Stimulated activated CD4-positive, alpha-beta T cell treated with anti-CD3 and anti-CD28 coated beads, TNF-alpha, amount 100 ng/mL, for 48 hours (primary cell): Measurements from ENCODE around the gene ZNF724.
"Not testable (repeated sequence)": the region's sequence is repeated elsewhere in the genome, so short reads cannot be mapped to it uniquely, and the experiment has no call there.

Source experiments
- DNase-seq, 3 donors: peaks; one replicate each; pipeline ENCODE4 v3.0.0-alpha.2; 2020; ENCODE audit warnings: low read depth in 3 of 3

Gene ZNF724

GRCh38 chr19:23249911-23250649, at the start of gene ZNF724:
Gene ZNF724, minus strand, starts transcription at chr19:23250394. Its CDS starts 152 bp downstream, at chr19:23250242.
- peak; percentile 75 to 88 (median 76) for DNase-seq

- no peak for DNase-seq
Measured at GRCh38 chr19:23294141-23294540, 43.9 kb upstream of the ZNF724 start.

- not testable (repeated sequence) for DNase-seq
Measured at GRCh38 chr19:23289966-23290365, 39.8 kb upstream of the ZNF724 start.

DNA sequence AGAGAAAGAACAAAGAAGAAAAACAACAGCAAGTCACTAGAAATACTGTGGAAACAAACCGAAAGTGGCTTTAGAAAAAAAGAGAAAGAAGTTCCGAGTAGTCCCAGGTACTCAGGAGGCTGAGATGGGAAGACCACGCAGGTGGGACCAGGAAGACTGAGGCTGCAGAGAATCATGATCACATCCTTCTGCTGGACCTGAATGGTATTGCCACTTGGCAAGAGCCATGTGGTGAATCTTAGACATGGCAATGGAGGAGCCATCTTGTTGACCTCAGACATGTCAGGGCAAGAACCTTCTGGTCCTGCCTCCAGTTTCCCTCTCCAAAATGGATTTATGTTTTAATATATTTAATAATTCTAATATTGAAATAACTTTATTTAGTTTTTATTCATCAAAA, 37.4 kb upstream of the ZNF724 start:
- no peak for DNase-seq

DNA sequence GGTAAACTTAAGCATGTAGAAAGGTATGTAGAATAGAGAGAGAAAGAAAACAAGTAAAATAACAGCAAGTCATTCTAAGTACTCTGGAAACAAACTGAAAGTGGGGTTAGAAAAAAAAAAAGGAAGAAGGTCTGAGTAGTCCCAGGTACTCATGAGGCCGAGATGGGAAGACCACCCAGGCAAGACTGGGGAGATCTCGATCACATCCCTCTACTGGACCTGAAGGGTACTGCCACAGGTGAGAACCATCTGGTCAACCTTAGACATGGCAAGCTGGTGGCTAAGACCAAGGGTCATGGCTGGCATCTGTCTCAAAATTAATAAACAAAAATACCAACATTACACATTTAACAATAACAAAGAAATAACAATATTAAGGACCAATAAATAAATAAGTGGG, 36.3 kb upstream of the ZNF724 start:
- no peak for DNase-seq

DNA sequence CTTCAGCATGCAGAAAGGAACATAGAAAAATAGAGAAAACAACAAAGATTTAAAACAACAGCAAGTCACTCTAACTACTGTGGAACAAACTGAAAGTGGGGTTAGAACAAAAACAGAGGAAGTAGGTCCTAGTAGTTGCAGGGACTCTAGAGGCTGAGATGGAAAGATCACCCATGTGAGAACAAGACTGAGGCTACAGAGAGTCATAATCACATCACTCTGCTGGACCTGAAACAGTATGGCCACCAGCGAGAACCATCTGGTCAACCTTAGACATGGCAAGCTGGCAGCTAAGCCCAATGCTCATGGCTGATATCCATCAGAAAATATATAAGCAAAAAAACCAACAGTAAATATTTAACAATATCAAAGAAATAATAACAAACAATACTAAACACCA, 35.8 kb upstream of the ZNF724 start:
- DNase-seq = no peak

DNA sequence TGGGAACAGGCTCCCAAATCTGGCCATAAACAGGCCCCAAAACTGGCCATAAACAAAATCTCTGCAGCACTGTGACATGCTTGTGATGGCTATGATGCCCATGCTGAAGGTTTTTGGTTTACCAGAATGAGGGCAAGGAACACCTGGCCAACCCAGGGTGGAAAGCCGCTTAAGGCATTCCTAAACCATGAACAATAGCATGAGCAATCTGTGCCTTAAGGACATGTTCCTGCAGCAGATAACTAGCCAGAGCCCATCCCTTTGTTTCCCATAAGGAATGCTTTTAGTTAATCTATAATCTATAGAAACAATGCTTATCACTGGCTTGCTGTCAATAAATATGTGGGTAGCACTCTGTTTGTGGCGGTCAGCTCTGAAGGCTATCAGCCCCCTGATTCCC, 35.1 kb upstream of the ZNF724 start:
- DNase-seq = not testable (repeated sequence)

GRCh38 chr19:23283925-23284324, 33.7 kb upstream of the ZNF724 start:
- DNase-seq = peak; percentile 26 to 48 (median 30)

DNA sequence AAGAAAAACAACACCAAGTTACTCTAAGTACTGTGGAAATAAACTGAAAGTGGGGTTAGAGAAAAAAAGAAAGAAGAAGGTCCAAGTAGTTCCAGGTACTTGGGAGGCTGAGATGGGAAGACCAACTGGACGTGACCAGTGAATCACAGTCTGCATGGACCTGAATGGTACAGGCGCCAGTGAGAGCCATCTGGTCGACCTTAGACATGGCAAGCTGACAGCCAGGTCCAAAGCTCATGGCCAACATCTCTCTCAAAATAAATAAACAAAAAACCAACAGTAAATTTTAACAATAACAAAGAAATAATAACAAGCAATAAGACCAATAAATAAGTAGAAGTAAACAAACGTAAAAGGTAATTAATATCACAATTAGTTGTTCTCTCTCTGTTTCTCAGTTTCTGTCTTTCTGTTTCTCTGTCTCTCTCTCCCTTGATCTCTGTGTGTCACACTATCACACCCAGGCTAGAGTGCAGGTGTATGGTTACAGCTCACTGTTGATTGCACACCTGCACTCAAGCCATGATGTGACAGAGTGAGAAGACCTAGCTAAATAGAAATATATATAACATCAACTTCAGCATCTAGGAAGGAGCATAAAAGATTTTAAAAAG, 31.6 kb upstream of the ZNF724 start:
- DNase-seq = no peak

- DNase-seq = not testable (repeated sequence)
Measured at GRCh38 chr19:23278118-23278517, 27.9 kb upstream of the ZNF724 start.

DNA sequence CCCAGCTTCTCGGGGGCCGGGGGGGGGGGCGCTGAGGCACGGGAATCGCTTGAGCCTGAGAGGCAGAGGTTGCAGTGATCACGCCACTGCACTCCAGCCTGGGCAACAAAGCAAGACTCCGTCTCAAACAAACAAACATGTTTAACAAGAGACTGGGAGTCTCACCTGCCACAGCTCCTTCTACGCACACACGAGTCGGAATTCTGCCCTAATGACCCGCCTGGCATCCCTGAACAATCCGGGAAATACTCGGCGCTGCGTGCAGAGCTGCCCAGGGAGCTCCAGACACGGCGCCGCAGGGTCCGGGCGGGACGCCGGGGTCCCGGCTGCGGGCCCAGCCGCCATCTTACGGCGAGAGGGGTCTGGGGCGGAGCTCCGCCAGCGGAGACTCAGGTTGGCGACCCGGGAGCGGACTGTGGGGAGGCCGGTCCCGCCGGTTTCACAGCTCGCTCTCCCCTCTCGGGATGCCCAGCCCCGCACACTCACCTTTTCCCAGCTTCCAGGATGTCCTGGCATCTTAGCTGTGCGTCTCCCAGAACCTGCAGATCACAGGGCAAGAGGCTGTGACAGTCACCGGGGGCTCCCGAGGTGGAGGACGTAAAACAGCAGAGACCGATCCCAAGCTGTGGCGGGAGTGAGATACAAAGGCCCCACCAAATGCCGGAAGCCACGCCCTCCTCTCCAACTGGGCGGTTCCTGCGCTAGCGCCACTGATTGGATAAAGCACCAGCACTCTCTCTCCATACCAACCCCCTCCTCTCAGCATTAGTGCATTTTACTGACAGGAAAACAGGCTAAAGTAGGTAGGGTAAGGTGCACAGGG, 23.6 kb upstream of the ZNF724 start:
- DNase-seq = peak; percentile 82 to 90 (median 83)

DNA sequence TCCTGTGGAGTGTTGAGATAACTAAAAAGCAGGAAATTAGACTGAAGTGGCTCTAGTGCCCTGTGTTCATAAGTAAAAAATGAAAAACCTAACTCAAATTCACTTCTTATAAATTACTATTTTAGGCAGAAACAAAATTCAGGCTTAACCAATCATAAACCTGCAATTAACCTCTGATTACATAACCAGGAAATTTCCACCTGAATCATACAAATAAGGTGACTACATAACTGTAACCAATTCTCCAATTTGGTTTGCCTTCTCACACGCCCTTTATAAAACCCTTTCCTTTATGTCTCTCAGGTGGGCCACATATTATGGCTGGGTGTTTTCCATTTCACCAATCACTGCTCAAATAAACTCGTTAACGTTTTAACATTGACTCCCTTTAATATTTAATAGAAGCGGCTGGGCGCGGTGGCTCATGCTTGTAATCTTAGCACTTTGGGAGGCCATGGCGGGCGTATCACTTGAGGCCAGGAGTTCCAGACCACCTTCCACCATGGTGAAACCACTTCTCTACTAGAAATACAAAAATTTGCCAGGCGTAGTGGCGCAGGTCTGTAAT, 22.9 kb upstream of the ZNF724 start:
- DNase-seq = no peak

- peak in 1 of 3 donors; percentile 14 for DNase-seq
Measured at GRCh38 chr19:23263870-23264590, 13.8 kb upstream of the ZNF724 start.

- DNase-seq = no peak
Measured at GRCh38 chr19:23263396-23263795, 13.2 kb upstream of the ZNF724 start.

- DNase-seq = no peak
Measured at GRCh38 chr19:23262920-23263319, 12.7 kb upstream of the ZNF724 start.

- DNase-seq = no peak
Measured at GRCh38 chr19:23261496-23262020, 11.4 kb upstream of the ZNF724 start.

DNA sequence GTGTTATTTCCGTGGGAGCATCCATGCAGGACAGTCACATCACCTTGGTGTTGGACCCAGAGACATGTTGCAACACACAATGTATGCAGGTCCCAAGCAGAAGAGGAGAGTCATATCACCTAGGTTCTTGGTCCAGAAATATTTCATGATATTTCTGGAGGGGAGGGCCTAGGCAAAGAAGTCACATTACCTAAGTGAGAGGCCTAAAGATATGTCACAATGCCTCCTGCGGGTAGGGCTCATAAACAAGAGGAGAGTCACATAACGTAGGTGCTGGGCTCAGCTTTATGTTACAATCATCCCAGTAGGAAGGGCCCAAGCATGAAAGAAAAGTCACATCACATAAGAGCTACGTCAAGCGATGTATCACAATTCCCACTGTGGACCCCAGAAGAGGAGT, 10.8 kb upstream of the ZNF724 start:
- no peak for DNase-seq

- DNase-seq = no peak
Measured at GRCh38 chr19:23259961-23260360, 9.8 kb upstream of the ZNF724 start.

DNA sequence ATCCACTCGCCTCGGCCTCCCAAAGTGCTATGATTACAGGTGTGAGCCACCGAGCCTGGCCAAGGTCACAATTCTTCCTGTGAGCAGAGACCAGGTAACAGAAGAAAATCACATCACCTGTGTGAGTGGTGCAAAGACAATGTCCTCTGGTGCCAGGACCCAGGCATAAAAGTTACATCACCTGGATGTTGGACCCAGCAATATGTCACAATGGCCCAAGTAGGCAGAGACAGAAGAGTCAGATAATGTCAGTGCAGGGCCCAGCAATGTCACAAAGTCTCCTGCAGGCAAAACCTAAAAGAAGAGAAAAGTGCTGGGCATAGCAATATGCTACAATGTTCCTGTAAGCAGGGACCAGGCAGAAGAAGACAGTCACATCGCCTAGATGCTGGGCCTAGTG, 5.5 kb upstream of the ZNF724 start:
- no peak for DNase-seq

- DNase-seq = no peak
Measured at GRCh38 chr19:23254141-23254910, 4.1 kb upstream of the ZNF724 start.

GRCh38 chr19:23253256-23253655, 3.1 kb upstream of the ZNF724 start:
- DNase-seq = not testable (repeated sequence)
